ENCODE results near the gene HAUS5.

DNA sequence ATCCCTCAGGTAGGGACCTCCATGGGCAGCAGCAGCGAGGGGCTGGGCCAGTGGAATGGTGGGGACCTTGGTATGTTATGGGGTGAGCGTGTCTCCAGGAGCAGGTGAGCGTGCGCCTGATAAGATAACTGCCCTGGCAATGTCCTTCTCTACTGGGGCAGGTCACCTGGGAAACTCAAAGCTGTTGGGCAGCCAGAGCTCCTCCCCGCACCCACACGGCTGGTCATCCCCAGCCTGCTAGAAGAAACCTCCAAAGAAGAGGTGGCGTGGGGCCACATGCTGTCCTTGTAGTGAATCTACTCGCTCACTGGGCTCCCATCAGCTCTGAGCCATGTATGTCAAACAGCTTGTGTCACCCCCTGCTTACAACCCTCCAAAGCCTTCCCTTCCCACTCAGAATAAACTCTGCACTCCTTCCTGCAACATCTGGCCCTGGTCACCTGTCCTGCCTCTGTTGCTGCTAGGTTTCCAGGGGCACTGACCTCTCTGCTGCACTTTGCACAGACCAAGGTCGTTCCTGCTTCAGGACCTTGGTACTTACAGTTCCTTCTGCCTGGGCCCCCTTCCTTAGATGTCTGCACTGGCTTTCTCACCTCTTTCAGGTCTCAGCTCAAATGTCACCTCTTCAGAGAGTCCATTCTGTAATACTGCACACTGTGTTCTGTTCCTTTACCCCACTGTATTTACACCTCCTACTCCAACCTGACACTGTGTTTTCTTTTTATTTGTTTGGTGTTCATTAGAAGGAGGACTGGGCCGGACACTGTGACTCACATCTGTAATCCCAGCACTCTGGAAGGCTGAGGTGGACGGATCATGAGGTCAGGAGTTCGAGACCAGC lies 47.3 kb upstream of the HAUS5 start:
- TF ChIP-seq CTCF (IDR thresholded peaks at IDR 0.05; ENCODE audit: poor library complexity) (no peak), EZH2 (IDR thresholded peaks at IDR 0.05; ENCODE audit: borderline replicate concordance) (no peak)
